Stomach (tissue), 9 donors: Measurements from ENCODE around the gene INPP5K. TPM values are rescaled to one million over a fixed set of nuclear protein-coding genes. Genes with fewer than 3 reads are reported as not detected.

ENCODE experiments used
- DNase-seq, 2 donors: peaks; one replicate each; pipeline versions ENCODE4 v3.0.0 to v3.0.0-alpha.2; 2013 to 2019
- H3K27ac ChIP-seq, 5 donors: fragments of 200-600 bp in 4 of 5; sonication (generic) in 4 of 5; one replicate each; pipeline ENCODE4 v1.5.1; 2013 to 2019; ENCODE audit warnings: mild to moderate bottlenecking in 1 of 5, moderate library complexity in 1 of 5
- H3K27me3 ChIP-seq, 3 donors: fragments of 200-600 bp; sonication (generic); one replicate each; pipeline ENCODE4 v1.5.1; 2017 to 2019; ENCODE audit warnings: mixed run types in 1 of 3
- H3K36me3 ChIP-seq, 4 donors: fragments of 200-600 bp; sonication (generic); 1 replicate in 3 of 4; 2 replicates in 1 of 4; pipeline ENCODE4 v1.5.1; 2016 to 2019
- H3K4me1 ChIP-seq, 4 donors: fragments of 200-600 bp; sonication (generic); one replicate each; pipeline ENCODE4 v1.5.1; 2016 to 2019
- H3K4me3 ChIP-seq, 4 donors: fragments of 200-600 bp; sonication (generic) in 3 of 4; one replicate each; pipeline ENCODE4 v1.5.1; 2016 to 2019; ENCODE audit warnings: mild to moderate bottlenecking in 1 of 4
- H3K9me3 ChIP-seq, 4 donors: fragments of 200-600 bp; sonication (generic); one replicate each; pipeline ENCODE4 v1.5.1; 2016 to 2019
- CTCF ChIP-seq, 7 experiments: fragments of 450-650 bp in 4 of 7; fragments of 200-600 bp in 3 of 7; sonication (generic) in 3 of 7; IDR thresholded peaks; one replicate each; pipeline ENCODE4 v1.5.1; 2016 to 2019; ENCODE audit warnings: antibody characterized with exemption in 7 of 7, control low read depth in 2 of 7, mild to moderate bottlenecking in 1 of 7
- EP300 ChIP-seq: sonication (generic); formaldehyde crosslinking; IDR thresholded peaks from one replicate; pipeline ENCODE4 v1.6.1; 2017; ENCODE audit warnings: antibody characterized with exemption
- POLR2A ChIP-seq, 4 donors: fragments of 450-650 bp; IDR thresholded peaks; one replicate each; pipeline ENCODE4 v1.6.1; 2016; ENCODE audit warnings: antibody characterized with exemption in 4 of 4, control low read depth in 2 of 4, mild to moderate bottlenecking in 1 of 4, moderate library complexity in 1 of 4
- POLR2AphosphoS5 ChIP-seq, 3 donors: sonication (generic); formaldehyde crosslinking; IDR thresholded peaks; one replicate each; pipeline ENCODE4 v1.6.1; 2016; ENCODE audit warnings: antibody characterized with exemption in 3 of 3
- WGBS, 5 donors: extraction: QIAGEN DNeasy Blood & Tissue Kit in 3 of 5; methylation state at CpG; one replicate each; pipeline versions ENCODE4 v1.1.5 to v1.1.7; 2013 to 2018; 5-methylcytosine and 5-hydroxymethylcytosine counted together
- intact Hi-C: fragments of 100-400 bp; cut with DNase I; formaldehyde crosslinking; loops from one replicate; pipeline ENCODE4 v1.15.1; 2023; ENCODE audit warnings: low total_unique reads
- polyA plus RNA-seq, 3 donors: library from polyadenylated mRNA; stranded (reverse); fragments of 200-250 nt; gene quantifications; one replicate each; pipeline ENCODE4 v1.2.3, GENCODE V29; 2013
- total RNA-seq, 5 donors: library from RNA; depleted of rRNA; stranded (reverse); fragments of >200 nt; gene quantifications; one replicate each; pipeline versions ENCODE4 v1.1.0 to v1.2.3, GENCODE V29; 2014 to 2016
- donor health status: healthy with polysubstance abuse.
- donor health status: Bipolar disorder and iron deficiency.
- donor health status: healthy.

The INPP5K gene
- total and polyA plus RNA-seq, 8 donors, result 22.9 to 97.6 (median 47.6) TPM

DNA sequence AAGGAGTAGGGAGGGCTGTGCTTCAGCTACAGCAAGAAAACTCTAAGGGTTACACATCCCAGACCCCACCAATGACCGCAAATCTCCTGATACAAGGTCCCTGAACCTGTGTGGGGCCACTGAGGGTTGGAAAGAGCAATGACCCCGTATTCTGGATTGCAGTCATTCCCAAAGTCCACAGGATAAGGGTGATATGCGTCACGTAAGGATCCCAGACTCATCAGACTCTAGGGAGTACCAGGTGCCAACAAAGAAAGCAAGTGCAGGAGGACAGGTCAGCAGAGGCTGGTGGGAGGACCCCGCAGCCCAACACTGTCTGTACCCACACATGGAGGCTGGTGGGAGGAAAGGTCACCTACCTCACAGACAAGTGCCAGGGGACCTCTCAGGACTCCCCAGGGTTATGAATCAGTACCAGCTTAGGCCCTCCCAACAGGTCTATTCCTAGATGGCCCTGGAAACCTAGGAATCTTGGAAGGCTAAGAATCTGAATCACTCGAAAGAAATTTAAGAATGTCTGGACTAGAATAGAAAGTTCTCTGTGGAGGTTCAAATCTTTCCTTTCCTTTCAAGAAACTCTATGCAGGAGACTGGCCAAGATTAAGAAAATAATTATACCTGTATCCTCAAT, 30.0 kb upstream of the INPP5K start:
- no peak overlapping the region for H3K4me3 ChIP-seq
- no peaks in the 10 kb centered on the region for H3K4me1 ChIP-seq
- 88 to 97% (median 97%) methylated on average over 6 of the region's 6 CpGs for WGBS, 5 donors
- intact Hi-C loops, result no loop called here
- no peaks in the 10 kb centered on the region for H3K27me3 ChIP-seq
- no peak overlapping the region for H3K27ac ChIP-seq
- no peaks in the 10 kb centered on the region for H3K9me3 ChIP-seq
- peaks cover 54 to 100% (median 99%) of the 10 kb centered on the region in 4 donors for H3K36me3 ChIP-seq
- TF ChIP-seq EP300 (no peak), POLR2AphosphoS5 (IDR thresholded peaks at IDR 0.05) (no peak), POLR2A (IDR thresholded peaks at IDR 0.05) (no peak), CTCF (IDR thresholded peaks at IDR 0.05) (no peak)
- no peak for DNase-seq

DNA sequence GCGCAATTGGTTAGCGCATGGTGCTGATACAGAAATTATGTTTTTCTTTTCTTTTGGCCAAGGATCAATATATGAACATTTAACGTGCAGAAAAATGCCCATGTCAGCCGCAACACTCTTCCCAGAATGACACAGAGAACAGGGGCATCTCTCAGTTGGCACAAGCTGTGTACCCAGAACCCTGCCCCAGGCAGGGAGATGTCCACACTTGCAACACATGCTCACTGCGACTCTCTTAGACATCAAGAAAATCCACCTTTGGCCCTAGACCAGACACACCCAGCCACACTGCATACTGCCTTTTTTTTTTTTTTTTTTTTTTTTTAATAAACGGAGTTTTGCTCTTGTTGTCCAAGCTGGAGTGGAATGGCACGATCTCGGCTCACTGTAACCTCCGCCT, 29.2 kb upstream of the INPP5K start:
- DNase-seq, result no peak
- Histone ChIP-seq H3K9me3 (no peaks in the 10 kb centered on the region), H3K36me3 (peaks cover 54 to 100% (median 99%) of the 10 kb centered on the region in 4 donors), H3K4me3 (no peak overlapping the region), H3K4me1 (no peaks in the 10 kb centered on the region), H3K27ac (no peak overlapping the region), H3K27me3 (no peaks in the 10 kb centered on the region)
- WGBS, 5 donors, result 77 to 87% (median 78%) methylated on average over 9 of the region's 9 CpGs
- TF ChIP-seq CTCF (IDR thresholded peaks at IDR 0.05), result no peak
- TF ChIP-seq EP300, result no peak
- no peak for TF ChIP-seq POLR2AphosphoS5 (IDR thresholded peaks at IDR 0.05)
- no peak for TF ChIP-seq POLR2A (IDR thresholded peaks at IDR 0.05)
- intact Hi-C loops, result no loop called here

DNA sequence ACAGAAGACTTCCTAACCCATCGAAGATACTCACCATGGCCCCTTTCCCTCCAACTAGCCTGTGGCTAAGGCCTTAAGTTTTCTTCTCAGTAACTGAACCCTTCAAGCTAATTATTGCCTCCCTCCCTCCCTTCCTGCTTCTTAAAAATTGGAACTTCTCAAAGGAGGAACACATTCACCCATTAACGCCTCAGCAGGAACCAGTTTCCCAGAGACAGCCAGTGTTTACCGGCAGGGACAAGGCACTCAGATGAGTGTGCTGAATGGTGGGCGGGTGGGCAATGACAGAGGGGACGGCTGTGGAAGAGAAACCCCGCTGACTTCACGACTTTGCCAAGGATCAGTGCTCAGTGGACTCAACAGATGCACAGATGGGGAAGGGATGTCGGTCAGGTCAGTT, 25.9 kb upstream of the INPP5K start:
- H3K4me3 ChIP-seq, result no peak overlapping the region
- H3K9me3 ChIP-seq, result no peaks in the 10 kb centered on the region
- DNase-seq, result no peak
- TF ChIP-seq EP300 (no peak), POLR2A (IDR thresholded peaks at IDR 0.05) (no peak), CTCF (IDR thresholded peaks at IDR 0.05) (no peak), POLR2AphosphoS5 (IDR thresholded peaks at IDR 0.05) (no peak)
- intact Hi-C loops, result no loop called here
- no peak overlapping the region for H3K27ac ChIP-seq
- no peaks in the 10 kb centered on the region for H3K27me3 ChIP-seq
- WGBS, 5 donors, result 78 to 86% (median 83%) methylated on average over 8 of the region's 8 CpGs
- H3K4me1 ChIP-seq, result no peaks in the 10 kb centered on the region
- peaks cover 51 to 100% (median 99%) of the 10 kb centered on the region in 4 donors for H3K36me3 ChIP-seq

DNA sequence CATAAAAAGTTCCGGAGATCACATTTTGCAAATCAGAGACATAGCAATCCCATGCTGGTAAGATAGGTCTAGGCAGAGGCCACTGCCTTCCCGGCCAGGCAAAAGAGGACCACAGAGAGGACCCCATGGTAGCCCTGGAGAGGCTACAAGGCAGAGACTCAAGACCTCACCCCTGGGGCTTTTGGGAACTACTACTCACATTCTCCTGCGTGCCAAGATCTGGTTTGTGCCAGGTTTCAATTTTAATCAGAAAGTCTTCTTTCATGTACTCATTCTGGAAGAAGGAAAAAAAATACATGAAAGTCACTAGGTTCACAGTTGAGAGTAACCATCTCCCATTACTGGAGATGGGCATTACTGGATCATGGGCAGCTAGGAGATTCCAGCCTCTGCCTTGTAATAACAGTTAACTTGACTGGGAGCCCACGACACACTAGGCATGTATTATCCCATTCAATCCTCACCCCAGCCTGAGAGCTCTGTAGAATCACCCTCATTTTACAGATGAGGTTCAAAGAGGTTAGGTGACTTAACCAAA, 25.0 kb upstream of the INPP5K start:
- no peak for DNase-seq
- Histone ChIP-seq H3K4me1 (no peaks in the 10 kb centered on the region), H3K27ac (no peak overlapping the region), H3K36me3 (peaks cover 49 to 100% (median 98%) of the 10 kb centered on the region in 4 donors), H3K4me3 (no peak overlapping the region), H3K9me3 (no peaks in the 10 kb centered on the region), H3K27me3 (no peaks in the 10 kb centered on the region)
- TF ChIP-seq CTCF (IDR thresholded peaks at IDR 0.05) (no peak), POLR2A (IDR thresholded peaks at IDR 0.05) (no peak), POLR2AphosphoS5 (IDR thresholded peaks at IDR 0.05) (no peak), EP300 (no peak)
- intact Hi-C loops, result no loop called here
- 90 to 99% (median 96%) methylated on average over 4 of the region's 4 CpGs for WGBS, 5 donors
